Ishikawa (cell line): ENCODE measurements around the gene PIGQ.

Experiments
- CEBPB ChIP-seq: IDR thresholded peaks from 2 replicates; pipeline ENCODE4 v1.6.1; 2012
- CREB1 ChIP-seq: IDR thresholded peaks from 2 replicates; pipeline ENCODE4 v1.6.1; 2012; ENCODE audit warnings: low read depth
- EGR1 ChIP-seq: IDR thresholded peaks from 2 replicates; pipeline ENCODE4 v1.6.1; 2012
- EP300 ChIP-seq: IDR thresholded peaks from 2 replicates; pipeline ENCODE4 v1.6.1; 2012; ENCODE audit warnings: borderline replicate concordance
- FOXM1 ChIP-seq: IDR thresholded peaks from 2 replicates; pipeline ENCODE4 v1.6.1; 2012; ENCODE audit warnings: low read depth, borderline replicate concordance
- MAX ChIP-seq: IDR thresholded peaks from 2 replicates; pipeline ENCODE4 v1.6.1; 2012
- NFIC ChIP-seq: IDR thresholded peaks from 2 replicates; pipeline ENCODE4 v1.6.1; 2012
- RAD21 ChIP-seq: IDR thresholded peaks from 2 replicates; pipeline ENCODE4 v1.6.1; 2012; ENCODE audit warnings: low read depth
- REST ChIP-seq: IDR thresholded peaks from 2 replicates; pipeline ENCODE4 v1.6.1; 2012; ENCODE audit warnings: low read depth, mild to moderate bottlenecking
- TAF1 ChIP-seq: IDR thresholded peaks from 2 replicates; pipeline ENCODE4 v1.6.1; 2012; ENCODE audit warnings: low read depth, mild to moderate bottlenecking
- TCF12 ChIP-seq: IDR thresholded peaks from 2 replicates; pipeline ENCODE4 v1.6.1; 2012; ENCODE audit warnings: low read depth
- TEAD4 ChIP-seq: IDR thresholded peaks from 2 replicates; pipeline ENCODE4 v1.6.1; 2012
- USF1 ChIP-seq: IDR thresholded peaks from 2 replicates; pipeline ENCODE4 v1.6.1; 2012
- YY1 ChIP-seq: IDR thresholded peaks from 2 replicates; pipeline ENCODE4 v1.6.1; 2012; ENCODE audit warnings: low read depth
- ZBTB7A ChIP-seq: IDR thresholded peaks from 2 replicates; pipeline ENCODE4 v1.6.1; 2012; ENCODE audit warnings: low read depth

The PIGQ gene

GRCh38 chr16:596736-597060 is 26.9 kb downstream of the PIGQ start:
- TF ChIP-seq ZBTB7A, result no peak
- TF ChIP-seq USF1, result no peak

- TF ChIP-seq TAF1 (no peak), YY1 (no peak), FOXM1 (no peak), CEBPB (no peak), EP300 (no peak), CREB1 (no peak), USF1 (no peak), ZBTB7A (no peak), MAX (no peak), EGR1 (no peak), TEAD4 (no peak), TCF12 (no peak), RAD21 (no peak), REST (no peak), NFIC (no peak)
These were observed 29.3 kb downstream of the PIGQ start for GRCh38 chr16:598823-599739.

DNA sequence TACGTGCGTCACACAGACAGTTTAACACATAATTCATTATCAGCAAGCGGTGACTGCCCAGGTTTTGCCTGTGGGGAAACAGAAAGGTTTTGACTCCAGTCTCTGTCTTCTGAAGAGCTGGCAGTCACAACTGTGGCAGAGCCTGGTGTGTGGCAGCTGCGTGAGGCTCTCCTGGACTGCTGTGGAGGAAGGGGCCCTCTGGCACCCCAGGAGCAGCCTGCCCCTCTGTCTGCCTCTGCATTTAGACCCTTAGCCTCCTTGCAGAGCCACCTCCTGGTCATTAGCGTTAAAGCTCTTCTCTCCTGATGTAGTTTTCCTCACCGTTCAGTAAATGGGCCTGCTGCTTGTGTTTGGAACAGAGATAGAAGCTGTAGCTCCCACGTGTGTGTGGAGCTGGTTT is 31.0 kb downstream of the PIGQ start:
- TF ChIP-seq YY1, result no peak
- TF ChIP-seq CEBPB, result no peak
- no peak for TF ChIP-seq FOXM1
- no peak for TF ChIP-seq TAF1
- TF ChIP-seq CREB1, result no peak
- TF ChIP-seq EGR1, result no peak
- no peak for TF ChIP-seq USF1
- TF ChIP-seq RAD21, result no peak
- no peak for TF ChIP-seq TEAD4
- TF ChIP-seq ZBTB7A, result no peak
- no peak for TF ChIP-seq REST
- TF ChIP-seq MAX, result no peak

DNA sequence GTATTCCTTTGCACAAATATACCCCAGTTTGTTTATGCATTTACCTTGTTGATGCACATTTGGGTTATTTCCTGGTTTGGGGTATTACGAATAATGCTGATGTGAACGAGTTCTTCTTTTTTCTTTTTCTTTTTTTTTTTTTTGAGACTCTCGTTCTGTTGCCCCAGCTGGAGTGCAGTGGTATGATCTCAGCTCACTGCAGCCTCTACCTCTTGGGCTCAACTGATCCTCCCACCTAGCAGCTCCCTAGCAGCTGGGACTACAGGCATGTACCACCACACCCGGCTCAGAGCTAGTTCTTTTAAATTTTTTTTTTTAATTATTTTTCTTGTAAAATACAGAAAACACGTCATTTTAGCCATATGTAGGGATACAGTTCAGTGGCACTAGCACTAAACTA is 34.2 kb downstream of the PIGQ start:
- TF ChIP-seq ZBTB7A (no peak), CEBPB (no peak), USF1 (no peak), TAF1 (no peak), REST (no peak), TEAD4 (no peak)
